HK-2 (cell line): ENCODE measurements around the gene EPHA8.

Experiments
- DNase-seq: peaks from one replicate; pipeline ENCODE4 v3.0.0-alpha.2; 2018; ENCODE audit not compliant: unreplicated experiment

Gene EPHA8

GRCh38 chr1:22536506-22536905, 26.8 kb upstream of the EPHA8 start:
- no peak for DNase-seq

DNA sequence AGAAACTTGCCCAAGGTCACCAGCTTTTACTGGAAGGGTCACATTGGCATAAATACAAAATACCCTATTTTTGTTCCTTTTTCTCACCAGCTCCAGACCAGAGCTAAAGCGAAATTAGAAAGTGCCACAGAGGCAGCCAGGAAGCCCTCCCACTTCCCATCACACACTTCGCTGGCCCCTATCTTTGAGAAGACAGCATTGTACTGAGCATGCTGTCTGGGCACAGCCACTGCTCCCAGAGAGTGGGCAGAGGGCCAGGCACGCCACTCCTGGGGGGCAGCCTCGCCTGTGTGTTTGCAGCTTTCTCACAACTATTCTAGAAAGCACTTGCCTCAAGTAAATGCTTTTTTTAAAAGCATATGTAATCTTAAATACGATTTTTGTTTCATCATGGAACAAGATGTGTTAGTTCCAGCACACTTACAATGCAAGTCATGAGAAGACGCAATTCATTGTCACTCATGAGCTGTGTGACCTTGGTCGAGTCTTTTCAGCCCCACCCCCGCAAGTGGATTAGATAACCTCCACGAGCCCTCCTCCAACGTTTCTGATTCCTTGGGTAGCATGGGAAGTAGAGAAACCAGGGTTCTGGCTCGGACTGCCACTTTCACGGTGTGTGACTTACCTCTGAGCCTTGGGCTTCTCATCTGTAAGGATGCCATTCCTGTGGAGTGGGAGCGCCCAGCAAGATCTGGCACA, 25.7 kb upstream of the EPHA8 start:
- no peak for DNase-seq

DNA sequence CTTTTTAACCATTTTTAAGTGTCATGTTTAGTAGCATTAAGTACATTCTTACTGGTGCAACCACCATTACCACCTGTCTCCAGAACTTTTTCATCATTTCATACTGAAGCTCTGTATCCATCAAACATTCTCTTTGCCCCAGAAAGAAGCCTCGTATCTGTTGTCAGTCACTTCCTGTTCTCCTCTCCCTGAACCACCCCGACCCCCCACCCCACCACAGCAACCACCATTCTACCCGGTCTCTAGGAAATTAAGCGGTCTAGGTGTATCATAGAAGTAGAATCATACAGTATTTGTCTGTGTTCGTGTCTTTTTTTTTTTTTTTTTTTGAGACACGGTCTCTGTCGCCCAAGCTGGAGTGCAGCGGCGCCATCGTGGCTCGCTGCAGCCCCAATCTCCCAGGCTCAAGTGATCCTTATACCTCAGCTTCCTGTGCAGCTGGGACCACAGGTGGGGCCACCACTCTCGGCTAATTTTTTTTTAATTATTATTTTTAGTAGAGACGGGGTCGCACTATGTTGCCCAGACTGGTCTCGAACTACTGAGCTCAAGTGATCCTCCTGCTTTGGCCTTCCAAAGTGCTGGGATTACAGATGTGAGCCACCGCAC, 23.7 kb upstream of the EPHA8 start:
- DNase-seq: no peak

- DNase-seq: no peak
Measured at GRCh38 chr1:22540337-22540736, 23.0 kb upstream of the EPHA8 start.

DNA sequence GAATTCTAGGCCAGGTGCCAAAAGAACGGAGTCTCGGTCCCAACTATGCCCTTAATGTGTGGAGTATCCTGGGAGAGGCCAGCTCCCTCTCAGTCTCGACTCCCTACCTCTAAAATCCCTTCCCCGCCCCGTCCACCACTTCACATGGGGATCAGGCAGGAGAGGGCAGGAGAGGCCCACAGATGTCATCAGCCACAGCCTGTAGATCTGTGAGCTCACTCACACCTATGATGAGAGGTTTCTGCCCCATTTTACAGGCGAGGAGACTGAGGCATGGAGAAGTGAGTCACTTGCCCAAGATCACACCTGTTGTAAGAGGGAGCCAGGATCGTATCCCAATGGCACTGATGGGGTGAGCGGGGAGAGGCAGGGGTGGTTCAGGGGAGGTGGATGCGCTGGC, 20.4 kb upstream of the EPHA8 start:
- no peak for DNase-seq

DNA sequence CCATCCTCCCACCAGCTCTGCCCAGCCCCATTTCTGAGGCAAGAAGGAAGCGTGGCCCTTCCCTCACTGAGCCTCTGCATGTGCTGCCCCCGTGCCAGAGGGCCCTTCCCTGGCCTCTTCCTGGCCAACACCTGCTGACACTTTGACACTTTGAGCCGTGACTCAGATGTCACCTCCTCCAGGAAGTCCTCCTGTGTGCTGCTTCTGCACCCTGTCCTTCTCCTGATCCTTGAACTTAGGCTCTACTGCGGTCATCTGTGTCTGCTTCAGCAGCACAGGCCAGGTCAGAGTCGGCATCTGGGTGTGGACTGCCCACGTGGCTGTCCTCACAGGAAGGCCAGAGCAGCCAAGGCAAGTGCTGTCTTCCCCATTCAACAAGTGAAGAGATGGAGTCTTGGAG, 19.6 kb upstream of the EPHA8 start:
- no peak for DNase-seq

DNA sequence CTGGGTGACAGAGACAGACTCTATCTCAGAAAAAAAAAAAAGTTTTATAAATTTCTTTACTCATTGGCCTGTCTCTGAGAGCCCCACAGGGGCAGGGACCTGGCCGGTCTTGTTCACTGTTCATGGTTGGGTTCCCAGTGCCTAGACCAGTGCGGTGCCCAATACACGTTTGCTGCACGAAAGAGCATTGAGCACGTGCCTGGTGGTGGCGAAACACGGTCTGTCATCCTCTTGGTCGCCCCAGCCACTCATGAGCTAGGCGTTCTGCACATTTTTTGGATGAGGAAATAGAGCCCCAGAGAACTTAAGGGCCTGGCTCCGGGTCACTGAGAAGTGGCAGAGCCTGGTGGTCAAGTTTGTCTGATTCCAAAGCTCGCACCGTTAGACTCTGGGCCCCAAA, 18.7 kb upstream of the EPHA8 start:
- DNase-seq: no peak

DNA sequence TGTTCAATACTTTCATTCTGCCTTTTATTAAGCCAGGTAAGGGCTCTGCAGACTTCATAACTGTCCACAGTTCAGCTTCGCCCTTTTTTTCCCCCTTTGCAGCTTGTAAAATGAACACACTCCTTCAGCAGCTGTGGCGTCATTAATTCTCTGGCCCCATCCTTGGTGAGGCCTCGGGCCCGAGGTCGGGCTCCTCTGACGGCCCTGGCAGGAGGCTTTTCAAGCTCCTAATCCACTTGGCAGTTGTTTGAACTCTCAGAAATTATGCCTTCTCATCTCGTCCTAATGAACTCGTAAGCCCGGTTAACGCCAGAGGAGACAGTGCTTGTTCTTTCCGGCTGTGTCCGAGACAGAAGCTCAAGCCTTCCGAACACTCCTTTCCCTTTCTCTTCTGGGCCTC, 18.1 kb upstream of the EPHA8 start:
- no peak for DNase-seq

GRCh38 chr1:22547186-22547817, 16.0 kb upstream of the EPHA8 start:
- no peak for DNase-seq

DNA sequence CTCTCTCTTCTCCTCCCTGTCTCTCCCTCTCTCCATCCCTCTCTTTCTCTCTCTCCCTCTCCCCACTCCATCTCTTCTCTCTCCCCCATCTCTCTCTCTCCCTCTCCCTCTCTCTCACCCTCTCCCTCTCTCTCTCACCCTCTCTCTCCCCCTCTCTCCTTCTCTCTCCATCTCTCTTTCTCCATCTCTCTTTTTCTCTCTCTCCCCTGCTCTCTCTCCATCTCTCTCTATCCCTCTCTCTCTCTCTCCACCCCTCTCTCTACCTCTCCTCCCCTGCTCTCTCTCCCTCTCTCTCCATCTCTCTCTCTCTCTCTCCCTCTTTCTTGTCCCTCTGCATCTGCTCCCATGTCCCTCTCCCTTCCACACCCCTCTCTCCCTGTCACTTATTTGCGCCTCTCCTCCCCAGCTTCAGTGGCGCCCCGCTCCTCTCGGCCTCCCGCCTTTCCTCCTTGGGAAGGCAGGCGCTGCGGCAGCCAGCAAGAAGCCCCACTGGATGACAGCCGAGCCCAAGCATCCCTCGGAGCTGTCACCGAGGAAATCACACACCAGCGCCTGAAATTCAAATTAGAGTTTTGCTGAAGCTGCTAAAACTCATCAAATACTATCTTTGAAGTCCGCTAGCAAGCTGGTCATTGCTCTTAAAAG, 15.3 kb upstream of the EPHA8 start:
- DNase-seq: no peak

GRCh38 chr1:22550021-22550420, 13.3 kb upstream of the EPHA8 start:
- no peak for DNase-seq

- no peak for DNase-seq
Measured at GRCh38 chr1:22551591-22551990, 11.7 kb upstream of the EPHA8 start.

- no peak for DNase-seq
Measured at GRCh38 chr1:22552021-22552420, 11.3 kb upstream of the EPHA8 start.

GRCh38 chr1:22553104-22553880, 10.0 kb upstream of the EPHA8 start:
- DNase-seq: no peak

DNA sequence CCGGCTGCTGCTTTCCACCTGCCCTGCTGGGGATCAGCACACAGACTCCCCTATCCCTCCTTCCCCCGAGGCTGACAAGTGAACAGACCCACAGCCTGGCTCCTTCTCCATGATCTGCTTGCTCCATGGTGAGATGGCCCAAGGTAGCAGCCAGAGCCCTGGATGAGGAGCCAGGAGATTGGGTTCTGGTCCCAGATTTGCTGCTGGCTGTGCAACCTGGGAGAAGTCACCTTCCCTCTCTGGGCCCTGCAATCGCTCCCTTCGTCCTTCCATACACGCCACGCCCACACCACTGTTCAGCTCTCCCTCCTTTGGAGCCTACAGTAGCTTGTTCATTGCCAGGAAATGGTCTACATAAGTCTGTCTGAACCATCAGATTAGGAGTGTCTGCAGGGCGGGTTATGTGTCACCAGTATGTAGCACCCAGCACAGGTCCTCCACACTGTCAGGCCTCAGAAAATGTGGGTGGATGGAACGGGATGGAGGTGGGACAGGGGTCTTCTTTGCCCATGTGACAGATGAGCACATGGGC, 9.2 kb upstream of the EPHA8 start:
- no peak for DNase-seq

- DNase-seq: no peak
Measured at GRCh38 chr1:22555371-22555656, 8.0 kb upstream of the EPHA8 start.

- DNase-seq: no peak
Measured at GRCh38 chr1:22556391-22557104, 6.7 kb upstream of the EPHA8 start.

DNA sequence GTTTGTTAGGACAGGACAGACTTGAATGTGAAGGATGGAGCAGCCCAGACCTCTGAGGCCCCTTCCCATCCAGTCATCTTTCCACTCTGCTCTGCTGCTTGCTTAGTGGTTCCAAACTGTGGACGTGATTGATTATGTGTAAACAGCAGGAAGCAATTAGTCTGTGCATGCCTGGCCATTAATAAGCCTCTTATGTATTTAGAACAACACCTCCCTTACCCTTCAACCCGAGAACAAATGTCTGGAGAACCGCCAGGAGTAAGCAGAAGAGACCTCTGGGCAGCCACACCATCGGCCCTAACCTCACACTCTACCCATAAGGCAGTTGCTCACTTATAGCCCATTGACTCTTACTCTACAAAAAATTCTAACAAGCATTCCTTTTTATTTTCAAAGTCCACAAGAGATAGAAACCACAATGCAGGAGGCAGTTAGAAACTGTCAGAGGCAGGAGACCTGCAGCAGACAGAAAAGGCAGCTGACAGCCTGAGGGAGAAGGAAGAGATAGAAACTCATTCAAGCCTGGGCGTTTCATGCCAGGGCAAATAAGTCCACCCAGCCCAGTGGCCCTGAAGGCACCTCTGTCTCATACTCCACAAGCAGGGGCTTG, 5.8 kb upstream of the EPHA8 start:
- no peak for DNase-seq

DNA sequence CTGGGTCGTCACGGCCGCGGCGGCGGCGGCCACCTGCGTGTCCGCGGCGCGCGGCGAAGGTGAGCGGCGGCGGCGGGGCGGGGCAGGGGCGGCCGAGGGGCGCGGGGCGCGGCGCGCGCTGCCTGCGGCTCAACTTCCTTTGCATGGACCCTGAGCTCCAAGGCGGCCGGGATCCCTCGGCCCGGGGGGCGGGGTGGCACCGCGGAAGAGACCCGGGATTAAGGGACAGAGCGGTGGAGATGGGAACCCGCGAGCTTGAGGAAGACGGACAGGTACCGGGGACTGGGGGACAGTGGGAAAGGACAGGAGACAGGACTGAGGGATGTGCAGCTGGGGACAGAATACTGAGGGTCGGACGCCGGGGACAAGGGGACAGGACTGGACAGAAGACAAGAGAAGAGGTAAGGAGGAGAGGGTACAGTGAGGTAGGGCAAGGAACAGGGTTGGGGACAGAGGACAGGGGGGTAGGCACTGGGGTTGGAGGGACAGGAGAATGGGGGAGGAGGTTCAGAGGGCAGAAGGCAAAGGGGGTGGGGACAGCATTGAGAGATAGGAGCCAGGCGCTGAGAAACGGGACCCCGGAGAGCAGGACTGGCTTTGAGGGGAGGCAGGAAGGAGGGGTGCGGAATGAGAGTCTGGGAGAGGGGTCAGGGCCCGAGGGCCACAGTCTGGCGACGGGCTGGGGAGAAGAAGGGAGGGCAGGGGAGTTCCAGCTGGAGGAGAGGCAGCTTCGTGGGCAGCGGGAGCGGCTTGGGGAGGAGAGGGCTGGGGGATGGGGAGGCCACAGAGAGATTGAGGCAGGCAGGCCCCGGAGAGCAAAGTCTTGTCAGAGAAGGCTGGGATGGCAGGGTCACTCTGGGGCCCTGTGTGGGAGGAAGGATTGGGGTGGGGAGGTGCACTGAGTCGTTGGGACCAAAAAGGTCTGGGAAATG, 648 bp downstream of the EPHA8 start:
- no peak for DNase-seq

- no peak for DNase-seq
Measured at GRCh38 chr1:22566161-22566560, 2.9 kb downstream of the EPHA8 start.
